B cell (primary cell): ENCODE data around the gene PTPRN2. TPM values are rescaled to one million over a fixed set of nuclear protein-coding genes. Genes with fewer than 3 reads are reported as not detected.

Experiments
- ATAC-seq: fragments of 200-7000 bp; cut with Tn5 transposase; one replicate; pipeline ENCODE4 v1.10.0; 2021; ENCODE audit warnings: low read depth, mild to moderate bottlenecking, moderate number of reproducible peaks, moderate library complexity
- CTCF ChIA-PET: fragments of 350-600 bp; sonication (Branson Sonifier 250); formaldehyde crosslinking; loops from one replicate; lab custom pipeline; 2021; ENCODE audit warnings: antibody characterized with exemption, inconsistent platforms; lab: Charles Lee
- POLR2A ChIA-PET: fragments of 350-600 bp; sonication (Branson Sonifier 250); formaldehyde crosslinking; loops from one replicate; lab custom pipeline; 2021; ENCODE audit warnings: antibody characterized with exemption; lab: Charles Lee
- DNase-seq: peaks from one replicate; pipeline ENCODE4 v3.0.0; 2013
- H2AFZ ChIP-seq: 2 replicates; pipeline ENCODE4 v1.6.1; 2012; ENCODE audit warnings: mild to moderate bottlenecking, low read depth, low read length; ENCODE audit not compliant: insufficient read depth, poor library complexity, severe bottlenecking
- H3K27ac ChIP-seq, 2 donors: 1 replicate in 1 of 2; 2 replicates in 1 of 2; pipeline ENCODE4 v1.5.1; 2012 to 2013; ENCODE audit warnings: low read length in 2 of 2, mild to moderate bottlenecking in 2 of 2, moderate library complexity in 1 of 2
- H3K27me3 ChIP-seq, 4 experiments: fragments of 200-600 bp in 1 of 4; sonication (generic) in 1 of 4; replicated peaks in 1 of 4; 1 replicate in 2 of 4; 2 replicates in 2 of 4; pipeline versions ENCODE4 v1.6.1 to v1.7.0; 2013 to 2016; ENCODE audit warnings: low read length in 3 of 4, mild to moderate bottlenecking in 2 of 4, mixed read lengths in 1 of 4, moderate library complexity in 1 of 4; ENCODE audit not compliant: insufficient read depth in 4 of 4, control insufficient read depth in 3 of 4; ENCODE audit errors: control extremely low read depth in 1 of 4
- H3K36me3 ChIP-seq, 2 experiments: replicated peaks in 1 of 2; 1 replicate in 1 of 2; 2 replicates in 1 of 2; pipeline versions ENCODE4 v1.6.1 to v1.7.1; 2013; ENCODE audit warnings: low read length in 1 of 2; ENCODE audit not compliant: insufficient read depth in 2 of 2, control insufficient read depth in 1 of 2; ENCODE audit errors: control extremely low read depth in 1 of 2, extremely low read depth in 1 of 2
- H3K4me1 ChIP-seq, 2 donors: fragments of 200-600 bp in 1 of 2; sonication (generic) in 1 of 2; 1 replicate in 1 of 2; 2 replicates in 1 of 2; pipeline versions ENCODE4 v1.5.1 to v1.6.1; 2013 to 2017; ENCODE audit warnings: low read length in 2 of 2; ENCODE audit not compliant: control insufficient read depth in 2 of 2, insufficient read depth in 2 of 2
- H3K4me2 ChIP-seq: replicated peaks from 2 replicates; pipeline ENCODE3; 2012; ENCODE audit warnings: mild to moderate bottlenecking, low read depth, low read length; ENCODE audit not compliant: poor library complexity, severe bottlenecking
- H3K4me3 ChIP-seq, 5 experiments: fragments of 200-600 bp in 1 of 5; sonication (generic) in 1 of 5; 1 replicate in 3 of 5; 2 replicates in 2 of 5; pipeline versions ENCODE4 v1.5.1 to v1.7.0; 2011 to 2016; ENCODE audit warnings: low read length in 4 of 5, mild to moderate bottlenecking in 4 of 5, low read depth in 2 of 5, control low read depth in 1 of 5, moderate library complexity in 1 of 5; ENCODE audit not compliant: insufficient read depth in 1 of 5; ENCODE audit errors: control extremely low read depth in 1 of 5, extremely low read depth in 1 of 5
- H3K79me2 ChIP-seq: fragments of 200-600 bp; sonication (generic); one replicate; pipeline ENCODE4 v1.6.0; 2016; ENCODE audit warnings: low read length; ENCODE audit not compliant: control insufficient read depth, insufficient read depth
- H3K9ac ChIP-seq: fragments of 200-600 bp; sonication (generic); 2 replicates; pipeline ENCODE4 v1.6.1; 2017; ENCODE audit warnings: mild to moderate bottlenecking, low read length, moderate library complexity
- H3K9me3 ChIP-seq, 3 donors: one replicate each; pipeline versions ENCODE4 v1.6.1 to v1.7.1; 2013; ENCODE audit warnings: low read length in 2 of 3; ENCODE audit not compliant: control insufficient read depth in 2 of 3, insufficient read depth in 1 of 3; ENCODE audit errors: control extremely low read depth in 1 of 3
- H4K20me1 ChIP-seq: 2 replicates; pipeline ENCODE4 v1.6.0; 2012; ENCODE audit warnings: mild to moderate bottlenecking, low read length; ENCODE audit not compliant: insufficient read depth, control insufficient read depth, poor library complexity, severe bottlenecking
- H3K27ac Mint-ChIP-seq: one replicate; pipeline ENCODE4 v1.8.0; 2021; ENCODE audit warnings: mixed read lengths
- H3K27me3 Mint-ChIP-seq: one replicate; pipeline ENCODE4 v1.8.0; 2021; ENCODE audit warnings: mixed read lengths
- H3K4me1 Mint-ChIP-seq: one replicate; pipeline ENCODE4 v1.8.0; 2021; ENCODE audit warnings: mixed read lengths
- H3K4me3 Mint-ChIP-seq: one replicate; pipeline ENCODE4 v1.8.0; 2021; ENCODE audit warnings: mixed read lengths
- H3K9me3 Mint-ChIP-seq: one replicate; pipeline ENCODE4 v1.8.0; 2022; ENCODE audit warnings: mixed read lengths; ENCODE audit not compliant: insufficient read depth
- EZH2 ChIP-seq: IDR thresholded peaks from 2 replicates; pipeline ENCODE4 v1.6.1; 2012; ENCODE audit warnings: borderline replicate concordance, low read depth, mild to moderate bottlenecking, moderate library complexity, low read length; ENCODE audit not compliant: insufficient read depth, poor library complexity, severe bottlenecking
- WGBS: methylation state at CpG from one replicate; pipeline ENCODE4 v1.1.5; 2013; ENCODE audit warnings: missing lambda C conversion rate; ENCODE audit not compliant: insufficient coverage; 5-methylcytosine and 5-hydroxymethylcytosine counted together
- intact Hi-C: fragments of 100-400 bp; cut with micrococcal nuclease; formaldehyde crosslinking; loops from one replicate; pipeline ENCODE4 v1.10.0; 2022
- polyA plus RNA-seq: library from polyadenylated mRNA; depleted of rRNA; stranded (reverse); fragments of >200 nt; gene quantifications from 2 replicates; pipeline ENCODE4 v1.2.3, GENCODE V29; 2012
- total RNA-seq, 2 donors: library from RNA; stranded (reverse); fragments of 120-200 nt in 1 of 2; gene quantifications; 1 replicate in 1 of 2; 2 replicates in 1 of 2; pipeline versions ENCODE4 v1.2.3 to v1.2.4, GENCODE V29; 2013 to 2022
- TF ChIP-seq, protein P1 (sequence below): fragments of 200-600 bp; IDR thresholded peaks from one replicate; pipeline ENCODE4 v1.8.0; 2022; ENCODE audit warnings: antibody characterized with exemption, mild to moderate bottlenecking

Gene PTPRN2
- total and polyA plus RNA-seq, 2 donors (not counting 1 experiment from before 2014, with no cell fraction given) = 2.0 to 5.0 TPM

DNA sequence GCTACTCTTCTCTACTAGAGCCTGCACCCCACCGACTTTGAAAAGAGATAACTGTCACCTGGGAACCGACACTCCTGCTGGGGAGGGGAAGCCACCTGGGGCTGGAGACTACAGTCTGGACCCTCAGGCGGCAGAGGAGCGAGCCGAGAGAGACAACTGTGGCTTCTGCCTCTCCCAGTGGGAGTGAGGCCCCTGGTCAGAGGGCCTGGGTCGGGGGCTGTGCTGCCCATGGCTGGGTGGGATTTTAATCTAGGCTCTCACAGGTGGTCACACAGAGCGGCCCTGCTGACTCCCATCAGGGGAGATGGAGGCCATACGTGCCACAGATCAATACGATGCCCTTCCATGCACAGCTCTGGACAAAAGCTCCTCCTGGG is 878.7 kb downstream of the PTPRN2 start:
- no peak overlapping the region for H3K27ac Mint-ChIP-seq
- POLR2A ChIA-PET = no interaction called here
- no peak overlapping the region for H3K9ac ChIP-seq

DNA sequence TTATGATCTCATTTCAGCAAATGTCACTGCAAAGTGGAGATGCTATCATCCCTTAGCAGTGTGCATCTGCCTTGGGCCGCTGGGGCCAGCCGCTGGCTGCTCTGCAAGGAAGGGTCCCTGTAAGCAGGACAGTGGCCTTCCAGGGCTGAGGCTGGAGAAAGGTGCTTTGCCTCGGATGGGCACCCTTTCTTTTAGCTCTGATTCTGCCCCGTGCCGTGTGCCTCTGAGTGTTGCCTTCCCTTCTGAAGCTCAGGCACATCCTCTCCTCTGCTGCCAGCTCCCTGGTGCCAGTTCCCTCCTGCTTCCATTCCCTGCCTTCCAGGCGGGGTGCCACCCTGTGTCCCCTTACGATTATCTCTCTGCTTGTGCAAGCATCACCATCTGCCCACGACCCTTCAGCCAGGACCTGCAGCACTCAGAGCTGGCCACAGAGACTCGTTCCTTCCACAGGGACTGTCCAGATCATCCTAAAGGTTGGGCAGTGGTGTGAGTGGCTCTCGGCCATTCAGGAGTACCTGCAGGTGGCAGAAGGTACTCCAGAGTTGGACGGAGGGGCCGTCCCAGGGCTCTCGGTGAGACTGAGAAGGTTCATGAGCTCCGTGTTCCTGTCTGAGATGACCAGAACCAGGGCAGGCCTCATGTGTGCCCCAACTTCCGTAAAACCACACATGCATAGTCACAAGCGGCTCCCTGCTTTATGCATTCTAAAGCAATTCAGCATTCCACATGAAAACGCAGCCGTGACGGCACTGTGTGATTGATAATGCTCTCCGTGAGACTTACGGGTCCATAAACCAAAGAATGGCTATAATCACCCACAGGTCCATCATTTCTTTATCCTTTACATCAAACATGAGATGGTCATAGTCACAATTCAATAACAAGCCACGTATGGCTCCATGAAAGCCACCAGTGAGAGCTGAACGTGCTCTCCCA is 879.4 kb downstream of the PTPRN2 start:
- peaks cover 0 to 12% (median 0%) of the 10 kb centered on the region in 3 donors for H3K9me3 ChIP-seq
- WGBS = 85% methylated on average over 23 of the region's 23 CpGs
- H3K27ac ChIP-seq = no peak overlapping the region
- no peak overlapping the region for H3K27ac Mint-ChIP-seq
- TF ChIP-seq EZH2 = no peak
- TF ChIP-seq, protein P1, sequence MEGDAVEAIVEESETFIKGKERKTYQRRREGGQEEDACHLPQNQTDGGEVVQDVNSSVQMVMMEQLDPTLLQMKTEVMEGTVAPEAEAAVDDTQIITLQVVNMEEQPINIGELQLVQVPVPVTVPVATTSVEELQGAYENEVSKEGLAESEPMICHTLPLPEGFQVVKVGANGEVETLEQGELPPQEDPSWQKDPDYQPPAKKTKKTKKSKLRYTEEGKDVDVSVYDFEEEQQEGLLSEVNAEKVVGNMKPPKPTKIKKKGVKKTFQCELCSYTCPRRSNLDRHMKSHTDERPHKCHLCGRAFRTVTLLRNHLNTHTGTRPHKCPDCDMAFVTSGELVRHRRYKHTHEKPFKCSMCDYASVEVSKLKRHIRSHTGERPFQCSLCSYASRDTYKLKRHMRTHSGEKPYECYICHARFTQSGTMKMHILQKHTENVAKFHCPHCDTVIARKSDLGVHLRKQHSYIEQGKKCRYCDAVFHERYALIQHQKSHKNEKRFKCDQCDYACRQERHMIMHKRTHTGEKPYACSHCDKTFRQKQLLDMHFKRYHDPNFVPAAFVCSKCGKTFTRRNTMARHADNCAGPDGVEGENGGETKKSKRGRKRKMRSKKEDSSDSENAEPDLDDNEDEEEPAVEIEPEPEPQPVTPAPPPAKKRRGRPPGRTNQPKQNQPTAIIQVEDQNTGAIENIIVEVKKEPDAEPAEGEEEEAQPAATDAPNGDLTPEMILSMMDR = no peak
- H3K4me2 ChIP-seq = no peak overlapping the region
- ChIA-PET POLR2A (no interaction called here), CTCF (no interaction called here)
- peaks cover 0 to 4% (median 0%) of the 10 kb centered on the region in 4 experiments for H3K27me3 ChIP-seq
- H3K36me3 ChIP-seq = no peaks in the 10 kb centered on the region
- no peaks in the 10 kb centered on the region for H3K4me1 Mint-ChIP-seq
- H2AFZ ChIP-seq = no peak overlapping the region
- intact Hi-C loops = no loop called here
- no peaks in the 10 kb centered on the region for H4K20me1 ChIP-seq
- peaks cover 4% of the 10 kb centered on the region for H3K27me3 Mint-ChIP-seq
- H3K4me3 ChIP-seq = no peak overlapping the region
- no peak overlapping the region for H3K4me3 Mint-ChIP-seq
- H3K9me3 Mint-ChIP-seq = no peaks in the 10 kb centered on the region
- DNase-seq = no peak
- H3K9ac ChIP-seq = no peak overlapping the region
- no peaks in the 10 kb centered on the region for H3K4me1 ChIP-seq
- no peak for ATAC-seq
- no peaks in the 10 kb centered on the region for H3K79me2 ChIP-seq

More for the DNA sequence above, 878.7 kb downstream of the PTPRN2 start:
- Histone ChIP-seq H4K20me1 (no peaks in the 10 kb centered on the region), H3K4me3 (no peak overlapping the region), H3K27me3 (no peaks in the 10 kb centered on the region), H3K79me2 (no peaks in the 10 kb centered on the region), H3K4me2 (no peak overlapping the region), H3K4me1 (no peaks in the 10 kb centered on the region), H3K36me3 (no peaks in the 10 kb centered on the region), H3K27ac (no peak overlapping the region), H3K9me3 (peaks cover 0 to 11% (median 0%) of the 10 kb centered on the region in 3 donors), H2AFZ (no peak overlapping the region)
- H3K9me3 Mint-ChIP-seq = no peaks in the 10 kb centered on the region
- no peak for DNase-seq
- H3K4me1 Mint-ChIP-seq = no peaks in the 10 kb centered on the region
- no peak overlapping the region for H3K4me3 Mint-ChIP-seq
- CTCF ChIA-PET = no interaction called here
- H3K27me3 Mint-ChIP-seq = peaks cover 4% of the 10 kb centered on the region
- 81% methylated on average over 8 of the region's 9 CpGs for WGBS
- no peak for ATAC-seq
- intact Hi-C loops = no loop called here
- TF ChIP-seq EZH2 = no peak
- TF ChIP-seq, protein P1 = no peak
